SK-MEL-5 (cell line): ENCODE data around the gene ATAD2B. TPM values are rescaled to one million over a fixed set of nuclear protein-coding genes. Genes with fewer than 3 reads are reported as not detected.

ENCODE experiments used
- DNase-seq: peaks from one replicate; pipeline ENCODE4 v3.0.0-alpha.2; 2016; ENCODE audit warnings: low read depth, low spot score
- in situ Hi-C: cut with HindIII; loops from 2 replicates; pipeline ENCODE4 v1.10.0; 2016; ENCODE audit warnings: low sequenced_read_pairs, high pct_unique_total_duplicates, low pct_unique_long_range_greater_than_20kb
- total RNA-seq: library from RNA; depleted of rRNA; stranded (reverse); fragments of >200 nt; shearing (Covaris generic); gene quantifications from 2 replicates; pipeline ENCODE4 v1.2.3, GENCODE V29; 2014; rRNA removed

Gene ATAD2B
- total RNA-seq, 1 experiment from 2014 or later, result 8.9 TPM

- no peak for DNase-seq
- in situ Hi-C loops, result no loop called here
Measured at GRCh38 chr2:23700627-23701026, 226.3 kb downstream of the ATAD2B start.

GRCh38 chr2:23699580-23699925 lies 227.4 kb downstream of the ATAD2B start:
- DNase-seq, result no peak
- in situ Hi-C loops, result no loop called here

GRCh38 chr2:23698721-23699579 lies 228.0 kb downstream of the ATAD2B start:
- in situ Hi-C loops, result no loop called here
- DNase-seq, result no peak

Other genes starting within 250 kb of the ATAD2B start
- gene UBXN2A, start 13.3 kb upstream of the ATAD2B start, total RNA-seq, result 37.7 and 39.4 TPM in 2 replicates
- not detected in 2 replicates for gene MFSD2B, start 83.0 kb upstream of the ATAD2B start, total RNA-seq
- gene WDCP, start 120.3 kb upstream of the ATAD2B start, total RNA-seq, result 22.6 and 23.3 TPM in 2 replicates
- 10.0 and 11.7 TPM in 2 replicates for gene FKBP1B, start 122.6 kb upstream of the ATAD2B start, total RNA-seq
- gene SF3B6, start 149.2 kb upstream of the ATAD2B start, total RNA-seq, result 471 and 487 TPM in 2 replicates
- 16.6 and 20.9 TPM in 2 replicates for gene TP53I3, start 157.7 kb upstream of the ATAD2B start, total RNA-seq
- gene PFN4, start 196.2 kb upstream of the ATAD2B start, total RNA-seq, result 1.6 and 2.3 TPM in 2 replicates
- 2.9 and 4.0 TPM in 2 replicates for gene FAM228B, start 196.3 kb upstream of the ATAD2B start, total RNA-seq
- gene FAM228A, start 247.9 kb upstream of the ATAD2B start, total RNA-seq, result not detected in 2 replicates